Mucosa of rectum (tissue), 2 donors: ENCODE measurements around the gene ABTB2.

ENCODE experiments used
- H3K27ac ChIP-seq, 2 donors: one replicate each; pipeline ENCODE4 v1.7.0; 2013; ENCODE audit warnings: inconsistent platforms in 2 of 2, low read depth in 2 of 2, low read length in 2 of 2
- H3K27me3 ChIP-seq, 2 donors: one replicate each; pipeline ENCODE4 v1.7.0; 2013; ENCODE audit warnings: low read length in 2 of 2; ENCODE audit not compliant: control insufficient read depth in 2 of 2, insufficient read depth in 2 of 2
- H3K36me3 ChIP-seq, 2 donors: one replicate each; pipeline ENCODE4 v1.7.0; 2013; ENCODE audit warnings: low read length in 2 of 2; ENCODE audit not compliant: control insufficient read depth in 2 of 2, insufficient read depth in 2 of 2
- H3K4me1 ChIP-seq, 2 donors: one replicate each; pipeline ENCODE4 v1.7.0; 2013; ENCODE audit warnings: low read length in 2 of 2, mild to moderate bottlenecking in 1 of 2; ENCODE audit not compliant: control insufficient read depth in 2 of 2, insufficient read depth in 2 of 2
- H3K4me3 ChIP-seq, 2 donors: one replicate each; pipeline ENCODE4 v1.7.0; 2013; ENCODE audit warnings: low read length in 2 of 2
- H3K9ac ChIP-seq, 2 donors: one replicate each; pipeline ENCODE4 v1.7.0; 2013; ENCODE audit warnings: low read length in 2 of 2, low read depth in 1 of 2, mild to moderate bottlenecking in 1 of 2
- H3K9me3 ChIP-seq, 2 donors: one replicate each; pipeline ENCODE4 v1.7.0; 2013; ENCODE audit warnings: low read length in 2 of 2; ENCODE audit not compliant: control insufficient read depth in 2 of 2
- donor health status: healthy.
- donor health status: Normal muscosa, but diverticular disease.

The ABTB2 gene

GRCh38 chr11:34124885-34125668, 232.7 kb downstream of the ABTB2 start:
- peaks cover 60 to 70% of the 10 kb centered on the region in 2 donors for H3K36me3 ChIP-seq
- no peaks in the 10 kb centered on the region for H3K4me1 ChIP-seq
- no peak overlapping the region for H3K9ac ChIP-seq
- H3K27me3 ChIP-seq, result no peaks in the 10 kb centered on the region
- no peaks in the 10 kb centered on the region for H3K9me3 ChIP-seq
- no peak overlapping the region for H3K4me3 ChIP-seq
- no peak overlapping the region for H3K27ac ChIP-seq

- Histone ChIP-seq H3K36me3 (peaks cover 66 to 81% of the 10 kb centered on the region in 2 donors), H3K9ac (no peak overlapping the region)
Observed at GRCh38 chr11:34120651-34121050, 237.2 kb downstream of the ABTB2 start.

GRCh38 chr11:34114471-34114870, 243.3 kb downstream of the ABTB2 start:
- no peak overlapping the region for H3K27ac ChIP-seq
- H3K4me1 ChIP-seq, result no peaks in the 10 kb centered on the region
- H3K9ac ChIP-seq, result no peak overlapping the region
- H3K4me3 ChIP-seq, result no peak overlapping the region
- no peaks in the 10 kb centered on the region for H3K27me3 ChIP-seq
- no peaks in the 10 kb centered on the region for H3K9me3 ChIP-seq
- peaks cover 70 to 87% of the 10 kb centered on the region in 2 donors for H3K36me3 ChIP-seq

More at GRCh38 chr11:34120651-34121050, 237.2 kb downstream of the ABTB2 start:
- H3K4me1 ChIP-seq, result no peaks in the 10 kb centered on the region
- no peak overlapping the region for H3K4me3 ChIP-seq
- H3K9me3 ChIP-seq, result no peaks in the 10 kb centered on the region
- H3K27me3 ChIP-seq, result no peaks in the 10 kb centered on the region
- no peak overlapping the region for H3K27ac ChIP-seq

- Histone ChIP-seq H3K4me3 (no peak overlapping the region), H3K4me1 (no peaks in the 10 kb centered on the region), H3K9ac (no peak overlapping the region), H3K9me3 (no peaks in the 10 kb centered on the region), H3K27ac (no peak overlapping the region), H3K36me3 (peaks cover 70 to 88% of the 10 kb centered on the region in 2 donors), H3K27me3 (no peaks in the 10 kb centered on the region)
Observed at GRCh38 chr11:34114014-34114413, 243.8 kb downstream of the ABTB2 start.

- Histone ChIP-seq H3K4me3 (no peak overlapping the region), H3K36me3 (peaks cover 63 to 78% of the 10 kb centered on the region in 2 donors)
Observed at GRCh38 chr11:34111722-34112270, 246.0 kb downstream of the ABTB2 start.

GRCh38 chr11:34105957-34106504, 251.8 kb downstream of the ABTB2 start:
- Histone ChIP-seq H3K9ac (peak overlapping the region; percentile 91 to 97), H3K4me3 (peak overlapping the region; percentile 96), H3K4me1 (peaks cover 9 to 10% of the 10 kb centered on the region in 2 donors), H3K36me3 (peaks cover 27 to 31% of the 10 kb centered on the region in 2 donors), H3K27ac (peak overlapping the region; percentile 93 to 95), H3K9me3 (no peaks in the 10 kb centered on the region), H3K27me3 (no peaks in the 10 kb centered on the region)

More at GRCh38 chr11:34111722-34112270, 246.0 kb downstream of the ABTB2 start:
- Histone ChIP-seq H3K9ac (no peak overlapping the region), H3K9me3 (no peaks in the 10 kb centered on the region), H3K27me3 (no peaks in the 10 kb centered on the region), H3K27ac (no peak overlapping the region), H3K4me1 (no peaks in the 10 kb centered on the region)

GRCh38 chr11:34105079-34105956, 252.5 kb downstream of the ABTB2 start, which contains the start of gene NAT10:
NAT10 (plus strand) TSS chr11:34105629; CDS start chr11:34108226, 2,597 bp downstream.
- Histone ChIP-seq H3K27me3 (no peaks in the 10 kb centered on the region), H3K4me1 (peaks cover 9 to 10% of the 10 kb centered on the region in 2 donors)

GRCh38 chr11:34104680-34105078, 253.1 kb downstream of the ABTB2 start:
- Histone ChIP-seq H3K36me3 (peaks cover 28 to 29% of the 10 kb centered on the region in 2 donors), H3K4me3 (peak overlapping the region; percentile 96), H3K27me3 (no peaks in the 10 kb centered on the region), H3K9me3 (no peaks in the 10 kb centered on the region), H3K4me1 (peaks cover 9 to 10% of the 10 kb centered on the region in 2 donors), H3K9ac (peak overlapping the region; percentile 91 to 97), H3K27ac (peak overlapping the region; percentile 93 to 95)

More at GRCh38 chr11:34105079-34105956, 252.5 kb downstream of the ABTB2 start, which contains the start of gene NAT10:
- Histone ChIP-seq H3K36me3 (peaks cover 28 to 29% of the 10 kb centered on the region in 2 donors), H3K9me3 (no peaks in the 10 kb centered on the region), H3K9ac (peak within 1 kb of the TSS; percentile 91 to 97), H3K27ac (peak within 1 kb of the TSS; percentile 93 to 95), H3K4me3 (peak within 1 kb of the TSS; percentile 96)
